EL (cell line): ENCODE results near the gene TMEM128.
"Not testable (repeated sequence)": the region's sequence is repeated elsewhere in the genome, so short reads cannot be mapped to it uniquely, and the experiment has no call there.

Experiments
- DNase-seq: peaks from one replicate; pipeline ENCODE4 v3.0.0-alpha.2; 2016

Gene TMEM128

DNA sequence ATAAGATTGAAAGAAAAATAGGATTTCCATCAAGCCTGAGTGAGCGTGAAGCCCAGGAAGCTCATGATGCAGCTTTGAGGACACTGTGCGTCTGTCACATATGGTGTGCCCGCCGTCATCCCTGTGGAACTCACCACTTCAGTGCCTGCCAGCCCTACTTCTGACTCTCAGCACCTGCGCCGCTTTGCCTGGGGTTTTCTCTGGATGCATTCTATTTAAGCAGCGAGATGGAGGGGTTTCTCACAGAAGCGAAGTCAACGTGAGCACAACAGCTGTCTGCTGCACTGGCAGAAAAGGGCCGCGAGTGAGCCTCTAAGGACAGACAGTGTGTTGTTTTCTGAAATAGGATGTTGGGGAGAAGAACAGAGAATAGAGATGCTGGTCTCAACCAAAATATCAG, 6.2 kb upstream of the TMEM128 start:
- no peak for DNase-seq

DNA sequence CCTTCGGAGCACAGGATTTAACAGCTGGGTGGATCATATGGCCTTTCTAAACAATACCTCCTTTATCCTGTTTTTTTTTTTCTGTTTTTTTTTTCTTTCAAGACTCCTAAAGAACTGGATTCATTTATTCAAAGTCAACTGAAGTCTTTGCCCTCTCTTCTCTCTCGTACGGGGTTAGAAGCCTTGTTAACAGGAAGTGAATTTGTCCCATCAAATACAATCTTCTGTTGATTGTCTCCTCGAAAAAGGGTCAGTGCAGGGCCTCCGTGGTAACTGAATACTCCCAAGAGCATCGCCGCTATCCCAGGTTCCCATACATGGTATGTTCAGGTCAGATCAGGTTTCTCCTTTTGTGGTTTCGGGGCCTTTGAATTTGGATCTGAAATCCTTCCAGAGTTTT, 1.8 kb upstream of the TMEM128 start:
- no peak for DNase-seq

DNA sequence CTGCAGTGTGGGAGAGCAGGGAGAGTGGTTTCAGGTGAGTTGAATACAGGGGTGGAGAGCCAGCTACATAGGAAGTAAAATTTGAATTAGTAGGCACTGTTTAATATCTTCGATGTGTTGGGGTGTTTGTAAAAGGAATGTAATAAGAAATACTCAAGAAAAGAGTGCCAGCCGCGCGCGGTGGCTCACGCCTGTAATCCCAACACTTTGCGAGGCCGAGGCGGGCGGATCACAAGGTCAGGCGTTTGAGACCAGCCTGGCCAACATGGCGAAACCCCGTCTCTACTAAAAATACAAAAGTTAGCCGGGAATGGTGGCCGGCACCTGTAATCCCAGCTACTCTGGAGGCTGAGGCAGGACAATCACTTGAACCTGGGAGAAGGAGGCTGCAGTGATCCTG, 1.3 kb upstream of the TMEM128 start:
- DNase-seq: not testable (repeated sequence)

DNA sequence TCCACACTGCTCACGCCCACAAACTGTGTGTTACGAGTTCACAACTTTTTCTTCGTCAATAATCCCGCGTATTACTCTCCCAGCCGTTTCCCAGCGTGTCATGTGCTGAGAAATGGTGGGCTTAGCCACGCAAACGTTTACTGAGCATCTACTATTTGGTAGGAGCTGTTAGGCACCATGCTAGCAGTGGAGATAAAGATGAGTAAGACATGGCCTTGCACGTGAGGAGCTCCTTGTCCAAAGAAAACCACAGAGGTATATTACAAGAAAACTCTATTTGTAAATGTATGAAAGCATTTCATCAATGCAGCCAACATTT, 821 bp upstream of the TMEM128 start:
- DNase-seq: no peak

GRCh38 chr4:4247696-4248028, 361 bp downstream of the TMEM128 start:
- no peak for DNase-seq

DNA sequence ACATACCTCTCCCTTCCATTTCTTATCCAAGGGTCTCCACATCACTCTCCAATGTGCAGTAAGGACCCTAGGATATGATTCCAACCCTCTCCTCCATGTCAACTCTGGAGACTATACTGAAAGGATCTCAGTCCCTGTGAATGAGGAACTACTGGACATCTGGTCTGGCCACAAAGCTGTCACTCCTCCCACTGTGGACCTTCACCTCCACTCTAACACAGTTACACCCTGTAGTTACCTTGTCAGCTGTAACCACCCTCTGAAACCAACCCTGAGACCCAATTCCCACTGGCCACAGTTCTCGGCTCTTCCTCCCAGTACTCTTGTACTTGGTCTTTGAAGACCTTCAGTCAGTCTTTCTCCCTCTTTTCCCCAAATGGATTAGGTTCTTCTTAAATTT, 2.9 kb downstream of the TMEM128 start:
- DNase-seq: no peak

GRCh38 chr4:4239551-4239950, 8.5 kb downstream of the TMEM128 start:
- not testable (repeated sequence) for DNase-seq

DNA sequence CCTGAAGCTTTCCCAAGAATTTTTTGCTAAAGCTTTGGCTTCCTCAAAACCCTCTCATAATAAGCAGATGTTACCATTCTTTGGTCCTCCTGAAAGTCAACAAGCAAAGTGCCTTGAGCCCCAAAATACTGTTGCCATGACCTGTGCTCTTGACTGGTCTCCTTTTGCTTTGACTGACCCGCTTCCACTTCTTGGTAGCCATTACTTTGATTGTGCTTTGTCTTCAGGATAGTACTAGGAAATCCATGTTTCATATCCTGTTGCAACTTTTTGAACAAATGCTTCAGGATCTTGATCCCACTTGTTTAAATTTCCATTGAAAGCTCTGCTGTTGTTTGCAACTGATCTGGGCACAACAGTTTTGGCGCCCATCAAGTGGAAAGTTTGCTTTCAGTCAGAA, 14.4 kb downstream of the TMEM128 start:
- DNase-seq: no peak

DNA sequence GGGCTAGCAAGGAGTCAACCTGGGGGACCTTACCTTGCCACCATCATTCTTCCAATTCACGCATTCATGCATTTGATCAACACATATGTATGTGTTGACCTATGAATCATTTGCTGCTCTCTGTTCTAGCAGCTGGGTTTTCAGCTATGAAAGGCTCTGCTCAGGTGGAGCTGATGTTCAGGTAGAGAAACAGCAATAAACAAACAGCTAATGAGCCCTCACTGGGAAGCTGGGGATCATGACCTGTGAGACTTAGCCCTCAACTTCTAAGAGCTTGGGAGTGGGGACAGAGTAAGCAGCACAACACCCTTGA, 19.7 kb downstream of the TMEM128 start:
- DNase-seq: no peak

DNA sequence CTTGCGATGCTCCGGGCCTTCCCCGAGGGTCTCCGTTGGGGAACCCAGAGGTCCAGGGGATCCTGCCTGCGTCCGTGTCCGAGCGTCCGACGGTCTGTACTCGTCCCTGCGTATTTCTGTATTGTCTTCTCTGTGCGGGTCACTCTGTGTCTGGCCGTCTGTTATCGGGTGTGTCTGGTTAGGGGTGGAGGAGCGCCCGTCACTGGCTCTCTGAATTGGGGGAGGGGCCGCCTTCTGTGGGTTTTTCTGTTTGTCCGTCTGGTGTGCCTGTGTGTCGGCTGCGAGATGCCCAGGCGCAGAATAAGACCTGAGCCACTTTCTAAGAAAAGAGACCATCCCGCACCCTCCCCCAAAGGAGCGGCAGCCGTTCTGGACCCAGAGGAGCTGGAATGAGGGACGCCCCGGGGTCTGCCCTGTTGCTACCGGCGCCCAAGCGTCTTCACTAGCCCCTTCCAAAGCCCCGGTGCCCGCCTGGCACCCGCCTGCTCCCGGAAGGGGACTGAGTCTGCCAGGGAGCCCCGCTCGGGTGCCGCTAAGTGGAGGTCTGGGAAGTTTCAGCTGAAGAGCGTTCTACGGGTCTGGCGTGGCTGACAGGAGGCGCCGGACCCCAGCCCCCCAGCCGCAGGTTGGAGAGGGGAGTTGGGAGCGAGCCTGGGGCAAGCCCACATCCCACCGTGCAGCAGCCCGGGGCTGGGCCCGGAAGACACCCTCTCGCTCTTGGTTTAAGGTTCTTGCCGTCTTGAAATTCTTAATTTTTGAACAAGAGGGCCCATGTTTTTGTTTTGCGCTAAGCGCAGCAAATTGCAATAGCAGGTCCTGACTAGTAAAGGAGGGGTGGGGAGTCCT, 20.3 kb downstream of the TMEM128 start:
- DNase-seq: no peak

DNA sequence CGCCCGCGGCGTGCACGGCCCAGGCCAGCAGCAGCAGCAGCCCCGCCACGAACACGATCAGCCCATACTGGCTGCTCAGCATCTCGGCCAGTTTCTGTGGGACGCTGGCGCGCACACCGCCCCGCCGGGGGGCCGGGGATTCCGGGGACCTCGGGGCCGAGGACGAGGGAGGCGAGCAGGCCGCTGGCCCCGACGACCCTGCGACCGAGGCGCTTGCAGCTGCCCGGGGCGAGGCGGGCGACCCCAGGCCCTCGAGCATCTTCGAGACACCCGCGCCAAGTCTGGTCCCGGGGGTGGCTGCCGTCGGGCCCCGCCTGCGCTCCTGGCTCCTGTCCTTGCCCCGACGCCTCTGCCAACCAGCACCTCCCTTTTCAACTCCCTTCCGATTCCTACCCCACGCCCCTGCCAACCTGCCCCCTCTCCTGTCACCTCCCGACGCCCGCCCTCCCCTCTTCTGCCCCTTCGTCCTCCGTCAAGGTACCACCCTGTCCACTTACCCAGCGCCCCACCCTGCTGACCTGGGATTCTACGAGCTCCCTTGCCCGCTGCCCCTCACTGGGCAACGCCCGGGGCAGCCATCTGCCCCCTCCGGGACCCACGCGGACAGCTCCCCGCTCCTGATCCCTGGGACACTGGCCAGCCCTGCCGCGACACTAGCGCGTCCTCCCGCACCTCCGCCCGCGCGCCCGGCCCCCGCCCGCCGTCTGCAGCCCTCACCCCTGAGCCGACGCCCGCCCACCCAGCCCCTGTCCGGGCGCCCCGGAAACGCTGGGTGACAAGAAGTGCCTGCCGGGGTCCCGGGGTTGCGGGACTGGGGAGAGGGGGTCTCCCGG, 21.2 kb downstream of the TMEM128 start, which contains the start of gene OTOP1:
Gene OTOP1, minus strand, starts transcription at position 324 of the 833 bp plus-strand sequence. Its CDS starts 65 bp downstream, at position 259.
- no peak for DNase-seq

- peak; percentile 7 for DNase-seq
Observed at GRCh38 chr4:4225915-4226605, 22.0 kb downstream of the TMEM128 start.

GRCh38 chr4:4217113-4217512, 30.9 kb downstream of the TMEM128 start:
- DNase-seq: no peak

DNA sequence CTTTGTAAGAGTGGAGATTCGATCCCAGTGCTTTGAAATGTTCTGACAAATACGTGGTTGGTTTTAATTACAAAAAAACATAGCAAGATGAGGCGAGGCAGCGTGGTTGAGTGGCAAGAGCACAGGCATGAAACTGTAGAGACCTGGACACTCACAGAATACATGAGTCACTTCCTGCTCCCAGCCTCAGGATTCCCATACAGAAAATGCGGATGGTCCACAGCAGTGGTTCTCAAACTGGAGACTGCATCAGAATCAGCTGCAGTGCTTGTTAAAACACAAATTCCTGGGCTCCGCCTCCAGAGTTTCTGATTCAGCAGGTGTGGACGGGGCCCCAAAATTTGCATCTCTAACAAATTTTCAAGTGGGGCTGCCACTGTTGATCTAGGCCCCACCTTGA, 31.4 kb downstream of the TMEM128 start:
- DNase-seq: peak; percentile 54

GRCh38 chr4:4213674-4214073, 34.3 kb downstream of the TMEM128 start:
- not testable (repeated sequence) for DNase-seq

DNA sequence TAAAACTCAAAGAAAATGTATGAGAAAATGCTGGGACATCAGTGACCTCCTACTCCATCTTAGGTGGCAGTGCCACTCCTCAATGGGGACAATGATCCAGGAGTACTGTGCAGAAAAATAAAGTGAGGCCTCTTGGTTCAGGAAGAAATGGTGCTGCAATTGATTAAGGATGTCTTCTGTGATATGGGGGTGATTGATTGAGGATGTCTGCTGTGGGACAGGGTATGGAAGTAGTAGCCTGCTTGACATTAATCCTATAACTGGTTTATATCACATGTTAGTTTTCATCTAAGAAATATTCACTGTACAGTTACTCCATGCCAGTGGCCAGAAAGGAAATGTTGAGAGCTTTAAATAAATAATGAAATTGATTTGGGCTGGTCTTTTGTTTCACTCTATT, 41.8 kb downstream of the TMEM128 start:
- no peak for DNase-seq

DNA sequence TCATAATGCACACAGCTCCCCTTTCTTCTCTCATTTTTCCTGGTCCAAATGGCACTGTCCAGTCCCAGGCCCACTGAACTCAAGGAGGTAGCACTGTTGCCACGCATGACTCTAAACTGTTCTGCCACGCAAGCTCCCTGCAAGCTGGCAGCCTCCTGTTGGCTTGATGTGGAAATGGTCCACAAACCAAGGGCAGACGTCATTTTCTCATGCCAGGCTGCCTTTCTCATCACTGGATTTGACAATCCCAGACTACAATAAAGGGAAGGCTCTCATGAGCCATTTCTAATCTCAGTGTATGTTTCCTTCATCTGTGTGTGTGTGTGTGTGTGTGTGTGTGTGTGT, 43.6 kb downstream of the TMEM128 start:
- no peak for DNase-seq

- DNase-seq: no peak
Observed at GRCh38 chr4:4203688-4204400, 44.2 kb downstream of the TMEM128 start.

DNA sequence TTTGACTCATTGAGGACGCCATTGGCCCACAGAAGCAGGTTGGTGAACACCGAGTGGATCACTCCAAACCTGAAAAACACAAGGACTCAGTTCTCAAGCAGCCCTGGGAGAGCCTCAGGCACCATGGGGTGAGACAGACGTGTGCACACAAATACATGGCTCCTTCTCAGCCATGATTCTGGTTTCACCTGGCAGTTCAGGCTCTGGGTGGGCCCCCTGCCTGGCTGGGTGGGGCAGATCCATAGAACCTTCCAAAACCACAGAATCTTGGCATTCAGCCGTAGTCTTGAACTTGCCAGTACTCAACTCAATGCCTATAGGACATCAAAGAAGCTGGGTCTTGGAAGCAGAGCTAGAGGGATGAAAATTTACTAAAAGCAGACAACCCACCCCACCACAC, 45.5 kb downstream of the TMEM128 start:
- no peak for DNase-seq

DNA sequence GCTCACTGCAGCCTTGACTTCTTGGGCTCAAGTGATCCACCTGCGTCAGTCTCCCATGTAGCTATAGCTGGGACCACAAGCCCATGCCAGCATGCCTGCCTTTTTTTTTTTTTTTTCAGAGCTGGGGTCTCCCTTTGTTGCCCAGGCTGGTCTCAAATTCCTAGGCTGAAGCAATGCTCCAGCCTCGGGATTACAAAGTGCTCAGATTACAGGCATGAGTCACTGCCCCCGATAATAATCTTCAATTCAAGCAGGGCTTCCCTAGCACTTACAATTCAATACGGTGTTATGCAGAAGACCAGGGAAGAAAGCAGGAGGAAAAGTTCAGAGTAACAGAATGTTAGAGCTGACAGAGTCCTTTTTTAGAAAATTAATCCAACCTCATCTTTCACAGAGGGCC, 47.4 kb downstream of the TMEM128 start:
- no peak for DNase-seq

GRCh38 chr4:4195354-4195753, 52.7 kb downstream of the TMEM128 start:
- no peak for DNase-seq

DNA sequence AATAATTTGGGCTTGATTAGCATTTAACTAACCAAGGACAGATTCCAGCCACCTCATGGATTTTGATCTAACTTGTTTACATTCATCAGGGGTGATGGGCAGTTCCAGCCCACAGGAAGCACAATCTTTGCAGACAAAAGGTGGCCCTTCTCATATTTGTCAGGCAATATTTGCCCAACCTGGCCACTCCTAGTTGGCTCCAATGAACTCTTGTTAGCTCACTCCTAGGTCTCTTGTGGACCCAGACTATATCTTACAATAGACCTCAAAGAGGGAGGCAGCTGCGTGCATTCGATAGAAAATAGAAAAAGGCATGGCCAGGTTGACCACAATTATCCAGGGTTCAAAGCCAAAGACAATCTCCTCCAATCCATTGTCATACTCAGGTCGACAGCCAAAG, 59.5 kb downstream of the TMEM128 start:
- not testable (repeated sequence) for DNase-seq
